HepG2 (cell line): ENCODE data around the gene MASP1. TPM values are rescaled to one million over a fixed set of nuclear protein-coding genes. Genes with fewer than 3 reads are reported as not detected.
A peak's percentile ranks its signal among the peaks of the same experiment; 100 is the strongest.

Source experiments
- ATAC-seq: fragments of 200-7000 bp; cut with Tn5 transposase; 3 replicates; pipeline ENCODE4 v1.9.1; 2020; ENCODE audit warnings: mild to moderate bottlenecking, moderate library complexity
- BruUV-seq: library from RNA; stranded (reverse); fragments of 400-500 nt; replicated peaks from 2 replicates; lab custom pipeline; 2021; lab: Mats Ljungman, UMichigan
- CTCF ChIA-PET: fragments of 300-600 bp; formaldehyde crosslinking; extraction: SDS; loops from one replicate; lab custom pipeline; 2021; ENCODE audit warnings: low total read pairs, inconsistent platforms, low intra/inter-chr PET ratio; lab: Yijun Ruan, JAX
- POLR2A ChIA-PET: fragments of 350-600 bp; sonication (Branson Sonifier 250); formaldehyde crosslinking; loops from one replicate; lab custom pipeline; 2020; ENCODE audit warnings: antibody characterized with exemption, inconsistent platforms; lab: Yijun Ruan, JAX
- DNase-seq: peaks from one replicate; pipeline ENCODE4 v3.0.0-alpha.2; 2015; ENCODE audit warnings: low spot score
- FAIRE-seq: peaks from 3 replicates; lab custom pipeline; 2011; peaks lifted over from hg19 to GRCh38; lab: Jason Lieb, UNC
- H2AFZ ChIP-seq: one replicate; pipeline ENCODE4 v1.6.1; 2011; ENCODE audit warnings: low read length, inconsistent platforms
- H3K27ac ChIP-seq: fragments of 300-600 bp; 3 replicates; pipeline ENCODE4 v1.8.0; 2011; ENCODE audit warnings: mixed run types, mild to moderate bottlenecking, mixed read lengths, low read length, inconsistent platforms; ENCODE audit not compliant: insufficient read depth; ENCODE audit errors: extremely low read length
- H3K27me3 ChIP-seq, 2 experiments: fragments of 200-600 bp in 1 of 2; 2 replicates in 1 of 2; 3 replicates in 1 of 2; pipeline versions ENCODE4 v1.6.0 to v1.8.0; 2011; ENCODE audit warnings: low read length in 2 of 2, mild to moderate bottlenecking in 2 of 2, moderate library complexity in 2 of 2, inconsistent platforms in 1 of 2; ENCODE audit not compliant: insufficient read depth in 2 of 2, control insufficient read depth in 1 of 2
- H3K36me3 ChIP-seq, 2 experiments: fragments of 200-600 bp in 1 of 2; replicated peaks in 1 of 2; 2 replicates in 1 of 2; 3 replicates in 1 of 2; pipeline versions ENCODE4 v1.5.1 to v1.8.0; 2011; ENCODE audit warnings: low read length in 2 of 2, inconsistent platforms in 1 of 2; ENCODE audit not compliant: insufficient read depth in 2 of 2, control insufficient read depth in 1 of 2
- H3K4me1 ChIP-seq: 2 replicates; pipeline ENCODE4 v1.5.1; 2012; ENCODE audit warnings: low read length, inconsistent platforms; ENCODE audit not compliant: insufficient read depth
- H3K4me2 ChIP-seq: 2 replicates; pipeline ENCODE4 v1.6.0; 2011; ENCODE audit warnings: low read depth, low read length, inconsistent platforms
- H3K4me3 ChIP-seq, 3 experiments: fragments of 200-600 bp in 1 of 3; sonication (generic), shearing (Covaris generic) in 1 of 3; replicated peaks in 1 of 3; 2 replicates each; pipeline ENCODE4 v1.5.1; 2011 to 2016; ENCODE audit warnings: low read length in 3 of 3, inconsistent platforms in 2 of 3, low read depth in 2 of 3, mild to moderate bottlenecking in 2 of 3, control low read depth in 1 of 3, mixed read lengths in 1 of 3; ENCODE audit not compliant: insufficient read depth in 1 of 3
- H3K79me2 ChIP-seq: one replicate; pipeline ENCODE4 v1.6.1; 2011; ENCODE audit warnings: low read length, inconsistent platforms; ENCODE audit not compliant: insufficient read depth
- H3K9ac ChIP-seq: 2 replicates; pipeline ENCODE4 v1.6.0; 2011; ENCODE audit warnings: mild to moderate bottlenecking, low read depth, low read length, inconsistent platforms; ENCODE audit not compliant: insufficient read depth
- H3K9me3 ChIP-seq: 2 replicates; pipeline ENCODE4 v1.5.1; 2012; ENCODE audit warnings: mild to moderate bottlenecking, low read length
- H4K20me1 ChIP-seq: 2 replicates; pipeline ENCODE4 v1.6.0; 2011; ENCODE audit warnings: inconsistent platforms, mild to moderate bottlenecking, low read length, moderate library complexity; ENCODE audit not compliant: insufficient read depth
- GLMP ChIP-seq: sonication (generic); formaldehyde crosslinking; IDR thresholded peaks from 2 replicates; pipeline ENCODE4 v1.9.0; 2021; ENCODE audit warnings: missing genetic modification reagents, mild to moderate bottlenecking, borderline replicate concordance
- MED1 ChIP-seq: sonication (generic); formaldehyde crosslinking; IDR thresholded peaks from 2 replicates; pipeline ENCODE4 v1.4.0; 2020; ENCODE audit warnings: missing genetic modification reagents
- NCOA1 ChIP-seq: sonication (generic); formaldehyde crosslinking; IDR thresholded peaks from 2 replicates; pipeline ENCODE4 v1.9.0; 2021; ENCODE audit warnings: missing genetic modification reagents
- NR2F6 ChIP-seq, 2 experiments: IDR thresholded peaks; 2 replicates each; pipeline ENCODE4 v1.6.1; 2016; ENCODE audit warnings: antibody characterized with exemption in 1 of 2, mild to moderate bottlenecking in 1 of 2
- ONECUT2 ChIP-seq: sonication (generic); formaldehyde crosslinking; IDR thresholded peaks from 2 replicates; pipeline ENCODE4 v1.4.0; 2020; ENCODE audit warnings: missing genetic modification reagents
- RFXAP ChIP-seq: sonication (generic); formaldehyde crosslinking; IDR thresholded peaks from 2 replicates; pipeline ENCODE4 v1.4.0; 2020; ENCODE audit warnings: missing genetic modification reagents, borderline replicate concordance
- RXRB ChIP-seq: IDR thresholded peaks from 2 replicates; pipeline ENCODE4 v1.6.1; 2016; ENCODE audit warnings: borderline replicate concordance, missing genetic modification reagents, missing compliant biosample characterization
- SOX6 ChIP-seq, 2 experiments: fragments of 450-650 bp in 1 of 2; sonication (generic) in 1 of 2; formaldehyde crosslinking in 1 of 2; IDR thresholded peaks; 2 replicates each; pipeline versions ENCODE4 v1.4.0 to v1.6.1; 2017 to 2020; ENCODE audit warnings: antibody characterized with exemption in 1 of 2, mild to moderate bottlenecking in 1 of 2, missing genetic modification reagents in 1 of 2
- SRSF4 ChIP-seq: fragments of 200-400 bp; formaldehyde crosslinking; IDR thresholded peaks from one replicate; pipeline ENCODE4 v1.6.1; 2018; ENCODE audit warnings: mild to moderate bottlenecking, low read depth, low read length, moderate library complexity; ENCODE audit not compliant: poor library complexity, severe bottlenecking
- ZBTB10 ChIP-seq: sonication (generic); formaldehyde crosslinking; IDR thresholded peaks from 2 replicates; pipeline ENCODE4 v1.4.0; 2020; ENCODE audit warnings: missing genetic modification reagents, borderline replicate concordance
- ZC3H13 ChIP-seq: sonication (generic); formaldehyde crosslinking; IDR thresholded peaks from 2 replicates; pipeline ENCODE4 v1.8.1; 2023; ENCODE audit warnings: mild to moderate bottlenecking, missing genetic modification reagents, moderate library complexity
- WGBS: methylation state at CpG from one replicate; pipeline ENCODE4 v1.1.6; 2017; ENCODE audit warnings: low lambda C conversion rate; 5-methylcytosine and 5-hydroxymethylcytosine counted together
- in situ Hi-C: cut with HindIII; loops from 2 replicates; pipeline ENCODE4 v1.10.0; 2017; ENCODE audit warnings: low pct_unique_long_range_greater_than_20kb; ENCODE audit not compliant: extremely low pct_ligation_motif_present
- intact Hi-C: fragments of 100-400 bp; cut with micrococcal nuclease; formaldehyde crosslinking; loops from one replicate; pipeline ENCODE4 v1.10.0; 2022; ENCODE audit not compliant: unreplicated experiment
- polyA plus RNA-seq, 8 experiments: library from polyadenylated mRNA; depleted of rRNA in 3 of 8; stranded (reverse) in 7 of 8; unstranded in 1 of 8; fragments of >200 nt; fragmentation: Illumina TruSeq in 4 of 8; extraction: Trizol in 4 of 8; gene quantifications; 2 replicates each; pipeline versions ENCODE4 v1.2.1 to v1.2.3, GENCODE V29; 2011 to 2016; ENCODE audit warnings: low read depth in 4 of 8, missing spikeins in 1 of 8, mixed read lengths in 1 of 8; ENCODE audit not compliant: insufficient read depth in 1 of 8
- total RNA-seq, 5 experiments: library from RNA; depleted of rRNA; stranded (reverse); fragments of >200 nt; fragmentation: Illumina TruSeq; extraction: Trizol; gene quantifications; 2 replicates each; pipeline ENCODE4 v1.2.3, GENCODE V29; 2016; ENCODE audit warnings: low read depth in 1 of 5
- TF ChIP-seq, protein P1 (sequence below): sonication (generic); formaldehyde crosslinking; IDR thresholded peaks from 2 replicates; pipeline ENCODE4 v1.4.0; 2020; ENCODE audit warnings: missing genetic modification reagents, borderline replicate concordance

MASP1 gene
- total and polyA plus RNA-seq, 2 of the 13 experiments (the other 11 are each of a cell fraction or from before 2014, with no cell fraction given), result 10.8 to 56.0 TPM

DNA sequence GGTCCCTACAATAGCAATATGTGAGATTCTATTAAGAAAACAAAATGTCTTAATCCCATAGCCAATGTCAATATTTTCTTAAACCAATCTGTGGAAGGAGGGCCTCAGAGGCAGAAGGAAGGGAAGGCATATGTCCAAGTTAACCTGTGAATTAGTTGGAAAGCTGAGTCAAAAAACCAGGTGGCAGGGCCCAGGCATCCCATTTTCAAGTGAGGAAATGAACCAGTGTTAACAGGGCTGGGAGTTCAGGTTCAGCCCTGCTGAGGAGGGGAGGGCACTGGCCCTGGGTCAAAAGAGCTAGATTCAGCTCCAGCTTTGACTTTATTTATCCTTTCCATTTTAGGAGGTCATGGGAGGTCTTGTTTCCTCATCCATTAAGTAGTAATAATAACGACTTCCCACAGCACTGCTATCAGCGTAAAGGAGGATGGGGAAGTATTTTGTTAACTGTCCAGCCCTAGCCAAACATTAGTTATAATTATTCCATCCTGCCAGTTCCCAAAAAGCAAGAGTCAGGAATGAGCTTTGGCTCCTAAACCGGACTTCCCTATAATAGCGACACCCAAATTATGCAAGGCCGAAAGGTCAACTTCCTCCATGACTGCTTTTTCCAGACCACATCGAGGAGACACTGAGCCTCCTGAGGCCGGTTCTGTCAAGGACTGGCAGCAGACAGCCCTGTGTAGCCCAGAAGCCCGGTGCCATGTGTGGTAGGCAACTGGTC, 3.2 kb downstream of the MASP1 start:
- POLR2A ChIA-PET, result no interaction called here
- Histone ChIP-seq H3K79me2 (no peaks in the 10 kb centered on the region), H3K36me3 (peaks cover 0 to 2% of the 10 kb centered on the region in 2 experiments; a peak in 2 of 5 replicates), H4K20me1 (no peaks in the 10 kb centered on the region), H3K4me1 (peaks cover 43% of the 10 kb centered on the region), H3K27me3 (peaks cover 2 to 7% of the 10 kb centered on the region in 2 experiments; a peak in 3 of 5 replicates), H2AFZ (no peak overlapping the region), H3K9me3 (no peaks in the 10 kb centered on the region), H3K27ac (no peak overlapping the region), H3K9ac (no peak overlapping the region), H3K4me3 (no peak overlapping the region), H3K4me2 (0 out of 2 replicates have a peak overlapping the region, but pooled peaks have one; percentile 31)
- whole genome bisulfite sequencing, result 40% methylated on average over 7 of the region's 8 CpGs
- DNase-seq (no peak), FAIRE-seq (no peak), ATAC-seq (no peak)
- no TSS peak for BruUV-seq
- CTCF ChIA-PET, result no interaction called here
- in situ Hi-C loops, result no loop called here
- intact Hi-C loops, result no loop called here
- no peak for TF ChIP-seq ONECUT2 (CRISPR knock-in tag)
- no peak for TF ChIP-seq RXRB
- TF ChIP-seq MED1 (CRISPR knock-in tag), result peak; percentile 12; the same call in 1 of the 2 replicates
- TF ChIP-seq ZBTB10, result no peak
- TF ChIP-seq NR2F6 (IDR thresholded peaks at IDR 0.05), result peak; percentile 33; the same call in 1 of the 2 replicates
- 0 out of 2 replicates have a peak, but pooled peaks have one; percentile 21 for TF ChIP-seq NR2F6 (CRISPR knock-in tag; IDR thresholded peaks at IDR 0.05)
- TF ChIP-seq RFXAP, result no peak
- TF ChIP-seq SOX6 (IDR thresholded peaks at IDR 0.05), result no peak
- 0 out of 2 replicates have a peak, but pooled peaks have one; percentile 24 for TF ChIP-seq SOX6 (CRISPR knock-in tag; IDR thresholded peaks at IDR 0.05)
- no peak for TF ChIP-seq NCOA1 (CRISPR knock-in tag)
- no peak for TF ChIP-seq GLMP (CRISPR knock-in tag)
- no peak for TF ChIP-seq SRSF4
- TF ChIP-seq, protein P1, sequence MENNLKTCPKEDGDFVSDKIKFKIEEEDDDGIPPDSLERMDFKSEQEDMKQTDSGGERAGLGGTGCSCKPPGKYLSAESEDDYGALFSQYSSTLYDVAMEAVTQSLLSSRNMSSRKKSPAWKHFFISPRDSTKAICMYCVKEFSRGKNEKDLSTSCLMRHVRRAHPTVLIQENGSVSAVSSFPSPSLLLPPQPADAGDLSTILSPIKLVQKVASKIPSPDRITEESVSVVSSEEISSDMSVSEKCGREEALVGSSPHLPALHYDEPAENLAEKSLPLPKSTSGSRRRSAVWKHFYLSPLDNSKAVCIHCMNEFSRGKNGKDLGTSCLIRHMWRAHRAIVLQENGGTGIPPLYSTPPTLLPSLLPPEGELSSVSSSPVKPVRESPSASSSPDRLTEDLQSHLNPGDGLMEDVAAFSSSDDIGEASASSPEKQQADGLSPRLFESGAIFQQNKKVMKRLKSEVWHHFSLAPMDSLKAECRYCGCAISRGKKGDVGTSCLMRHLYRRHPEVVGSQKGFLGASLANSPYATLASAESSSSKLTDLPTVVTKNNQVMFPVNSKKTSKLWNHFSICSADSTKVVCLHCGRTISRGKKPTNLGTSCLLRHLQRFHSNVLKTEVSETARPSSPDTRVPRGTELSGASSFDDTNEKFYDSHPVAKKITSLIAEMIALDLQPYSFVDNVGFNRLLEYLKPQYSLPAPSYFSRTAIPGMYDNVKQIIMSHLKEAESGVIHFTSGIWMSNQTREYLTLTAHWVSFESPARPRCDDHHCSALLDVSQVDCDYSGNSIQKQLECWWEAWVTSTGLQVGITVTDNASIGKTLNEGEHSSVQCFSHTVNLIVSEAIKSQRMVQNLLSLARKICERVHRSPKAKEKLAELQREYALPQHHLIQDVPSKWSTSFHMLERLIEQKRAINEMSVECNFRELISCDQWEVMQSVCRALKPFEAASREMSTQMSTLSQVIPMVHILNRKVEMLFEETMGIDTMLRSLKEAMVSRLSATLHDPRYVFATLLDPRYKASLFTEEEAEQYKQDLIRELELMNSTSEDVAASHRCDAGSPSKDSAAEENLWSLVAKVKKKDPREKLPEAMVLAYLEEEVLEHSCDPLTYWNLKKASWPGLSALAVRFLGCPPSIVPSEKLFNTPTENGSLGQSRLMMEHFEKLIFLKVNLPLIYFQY (CRISPR knock-in tag), result no peak
- TF ChIP-seq ZC3H13 (CRISPR knock-in tag), result no peak
